ENCODE results near the gene HEXIM2. TPM values are rescaled to one million over a fixed set of nuclear protein-coding genes. Genes with fewer than 3 reads are reported as not detected.
"Not testable (repeated sequence)": the region's sequence is repeated elsewhere in the genome, so short reads cannot be mapped to it uniquely, and the experiment has no call there.

HEXIM2 gene
- total and polyA plus RNA-seq, 2 of the 13 experiments (the other 11 are each of a cell fraction or from before 2014, with no cell fraction given) = 27.1 to 32.4 TPM

DNA sequence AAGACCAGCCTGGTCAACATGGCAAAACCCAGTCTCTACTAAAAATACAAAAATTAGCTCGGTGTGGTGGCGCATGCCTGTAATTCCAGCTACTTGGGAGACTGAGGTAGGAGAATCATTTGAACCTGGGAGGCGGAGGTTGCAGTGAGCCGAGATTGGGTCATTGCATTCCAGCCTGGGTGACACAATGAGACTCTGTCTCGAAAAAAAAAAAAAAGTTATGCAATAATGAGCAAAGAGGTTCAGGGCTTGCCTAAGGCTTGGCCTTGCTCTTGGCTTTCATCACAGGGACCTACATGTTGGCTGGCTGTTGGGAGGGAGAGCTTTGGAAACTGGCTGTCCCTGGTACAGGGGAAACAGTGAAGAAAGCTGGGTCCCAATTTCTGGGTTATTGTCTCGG is 40.2 kb downstream of the HEXIM2 start (continued):
- TF ChIP-seq, protein P1, sequence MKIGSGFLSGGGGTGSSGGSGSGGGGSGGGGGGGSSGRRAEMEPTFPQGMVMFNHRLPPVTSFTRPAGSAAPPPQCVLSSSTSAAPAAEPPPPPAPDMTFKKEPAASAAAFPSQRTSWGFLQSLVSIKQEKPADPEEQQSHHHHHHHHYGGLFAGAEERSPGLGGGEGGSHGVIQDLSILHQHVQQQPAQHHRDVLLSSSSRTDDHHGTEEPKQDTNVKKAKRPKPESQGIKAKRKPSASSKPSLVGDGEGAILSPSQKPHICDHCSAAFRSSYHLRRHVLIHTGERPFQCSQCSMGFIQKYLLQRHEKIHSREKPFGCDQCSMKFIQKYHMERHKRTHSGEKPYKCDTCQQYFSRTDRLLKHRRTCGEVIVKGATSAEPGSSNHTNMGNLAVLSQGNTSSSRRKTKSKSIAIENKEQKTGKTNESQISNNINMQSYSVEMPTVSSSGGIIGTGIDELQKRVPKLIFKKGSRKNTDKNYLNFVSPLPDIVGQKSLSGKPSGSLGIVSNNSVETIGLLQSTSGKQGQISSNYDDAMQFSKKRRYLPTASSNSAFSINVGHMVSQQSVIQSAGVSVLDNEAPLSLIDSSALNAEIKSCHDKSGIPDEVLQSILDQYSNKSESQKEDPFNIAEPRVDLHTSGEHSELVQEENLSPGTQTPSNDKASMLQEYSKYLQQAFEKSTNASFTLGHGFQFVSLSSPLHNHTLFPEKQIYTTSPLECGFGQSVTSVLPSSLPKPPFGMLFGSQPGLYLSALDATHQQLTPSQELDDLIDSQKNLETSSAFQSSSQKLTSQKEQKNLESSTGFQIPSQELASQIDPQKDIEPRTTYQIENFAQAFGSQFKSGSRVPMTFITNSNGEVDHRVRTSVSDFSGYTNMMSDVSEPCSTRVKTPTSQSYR (CRISPR knock-in tag; IDR thresholded peaks at IDR 0.05; ENCODE audit: borderline replicate concordance) = peak; percentile 71; the same call in 1 of the 2 replicates
- TF ChIP-seq MIER3 (CRISPR knock-in tag; IDR thresholded peaks at IDR 0.05; ENCODE audit: borderline replicate concordance) (peak; percentile 94; the same call in 1 of the 2 replicates), ZNF788 (CRISPR knock-in tag; IDR thresholded peaks at IDR 0.05; ENCODE audit: borderline replicate concordance) (peak; percentile 95), KAT7 (CRISPR knock-in tag; IDR thresholded peaks at IDR 0.05; ENCODE audit: borderline replicate concordance) (peak; percentile 70; the same call in 1 of the 2 replicates), ZSCAN5A (CRISPR knock-in tag; IDR thresholded peaks at IDR 0.05; ENCODE audit: borderline replicate concordance) (peak; percentile 51; the same call in 1 of the 2 replicates), POGK (CRISPR knock-in tag; conservative IDR thresholded peaks at IDR 0.05) (peak; percentile 68; the same call in 1 of the 2 replicates), POGZ (CRISPR knock-in tag; IDR thresholded peaks at IDR 0.05) (0 out of 2 replicates have a peak, but pooled peaks have one; percentile 70), ZBTB40 (CRISPR knock-in tag; IDR thresholded peaks at IDR 0.05) (peak; percentile 17; the same call in 1 of the 2 replicates), ETV5 (CRISPR knock-in tag; IDR thresholded peaks at IDR 0.05; ENCODE audit: borderline replicate concordance) (peak; percentile 60; the same call in 1 of the 2 replicates)
- TF ChIP-seq, protein P2, sequence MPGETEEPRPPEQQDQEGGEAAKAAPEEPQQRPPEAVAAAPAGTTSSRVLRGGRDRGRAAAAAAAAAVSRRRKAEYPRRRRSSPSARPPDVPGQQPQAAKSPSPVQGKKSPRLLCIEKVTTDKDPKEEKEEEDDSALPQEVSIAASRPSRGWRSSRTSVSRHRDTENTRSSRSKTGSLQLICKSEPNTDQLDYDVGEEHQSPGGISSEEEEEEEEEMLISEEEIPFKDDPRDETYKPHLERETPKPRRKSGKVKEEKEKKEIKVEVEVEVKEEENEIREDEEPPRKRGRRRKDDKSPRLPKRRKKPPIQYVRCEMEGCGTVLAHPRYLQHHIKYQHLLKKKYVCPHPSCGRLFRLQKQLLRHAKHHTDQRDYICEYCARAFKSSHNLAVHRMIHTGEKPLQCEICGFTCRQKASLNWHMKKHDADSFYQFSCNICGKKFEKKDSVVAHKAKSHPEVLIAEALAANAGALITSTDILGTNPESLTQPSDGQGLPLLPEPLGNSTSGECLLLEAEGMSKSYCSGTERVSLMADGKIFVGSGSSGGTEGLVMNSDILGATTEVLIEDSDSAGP (CRISPR knock-in tag; IDR thresholded peaks at IDR 0.05; ENCODE audit: borderline replicate concordance) = peak; percentile 45
- not testable (repeated sequence) for TF ChIP-seq ZBTB40 (IDR thresholded peaks at IDR 0.05)
